T-helper 22 cell (primary cell): ENCODE results near the gene GCC2.
"Not testable (repeated sequence)": the region's sequence is repeated elsewhere in the genome, so short reads cannot be mapped to it uniquely, and the experiment has no call there.

Source experiments
- DNase-seq: peaks from one replicate; pipeline ENCODE4 v3.0.0-alpha.2; 2020; ENCODE audit warnings: low read depth

GCC2 gene

DNA sequence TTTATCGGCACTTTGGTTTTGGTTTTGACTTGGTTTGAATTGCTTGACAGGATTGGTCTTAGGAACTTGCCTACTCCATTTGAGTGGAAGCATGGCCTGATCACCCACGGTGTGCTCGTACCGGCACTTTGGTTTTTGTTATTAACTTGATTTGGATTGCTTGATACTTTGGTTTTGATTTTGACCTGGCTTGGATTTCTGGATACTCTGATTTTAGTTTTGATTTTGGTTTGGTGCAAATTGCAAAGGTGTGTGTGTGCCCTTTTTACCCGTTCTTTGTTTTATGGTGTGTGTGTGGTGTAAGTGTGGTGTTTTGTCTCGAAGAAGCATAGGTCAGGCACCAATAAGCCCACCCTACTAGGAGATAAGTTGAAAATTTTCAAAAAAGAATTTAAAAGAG is 75.7 kb downstream of the GCC2 start:
- not testable (repeated sequence) for DNase-seq

- DNase-seq: not testable (repeated sequence)
Observed at GRCh38 chr2:108525258-108525657, 76.3 kb downstream of the GCC2 start.

- no peak for DNase-seq
Observed at GRCh38 chr2:108531674-108532055, 82.7 kb downstream of the GCC2 start.

DNA sequence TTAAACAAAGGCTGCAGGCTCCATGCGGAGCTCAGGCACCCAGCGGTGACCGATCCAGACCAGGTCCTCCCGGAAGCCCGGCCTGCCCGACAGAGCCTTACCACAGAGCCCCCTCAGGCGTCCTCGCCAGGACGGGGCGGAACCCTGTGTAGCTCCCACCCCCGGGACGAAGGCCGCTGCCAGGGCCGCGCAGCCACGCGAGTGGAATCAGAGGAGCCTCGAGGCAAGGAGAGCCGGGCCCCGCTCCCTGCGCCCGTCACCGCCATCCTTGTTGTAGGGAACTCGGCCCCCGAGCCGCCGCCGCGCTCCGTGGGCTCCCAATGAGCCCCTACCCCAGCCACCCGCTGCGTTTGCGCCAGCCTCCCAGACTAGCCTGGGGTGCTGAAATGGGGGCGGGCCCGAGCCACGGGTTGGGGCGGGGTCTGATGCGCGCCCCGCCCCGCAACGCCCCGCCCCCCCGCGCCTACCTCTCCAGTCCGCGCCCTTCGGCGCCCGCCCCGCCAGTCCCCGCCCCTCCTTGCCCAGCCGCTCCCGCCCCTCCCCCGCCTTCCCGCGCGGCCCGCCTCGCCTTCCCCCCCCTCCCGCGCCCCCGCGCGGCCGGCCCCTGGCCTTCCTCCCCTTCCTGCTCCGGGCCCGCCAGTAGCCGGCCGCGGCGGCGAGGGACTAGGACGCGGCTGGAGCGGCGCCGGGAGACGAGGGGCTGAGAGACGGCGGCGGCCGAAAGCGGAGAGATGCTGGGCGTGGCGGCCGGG is 85.0 kb downstream of the GCC2 start, which contains the start of gene LIMS1:
Gene LIMS1 (plus strand): TSS at position 639 of the 752 bp plus-strand sequence. CDS start 93 bp downstream, at position 732.
- DNase-seq: peak; percentile 83

GRCh38 chr2:108534584-108535356 is 85.8 kb downstream of the GCC2 start:
- peak; percentile 11 for DNase-seq

DNA sequence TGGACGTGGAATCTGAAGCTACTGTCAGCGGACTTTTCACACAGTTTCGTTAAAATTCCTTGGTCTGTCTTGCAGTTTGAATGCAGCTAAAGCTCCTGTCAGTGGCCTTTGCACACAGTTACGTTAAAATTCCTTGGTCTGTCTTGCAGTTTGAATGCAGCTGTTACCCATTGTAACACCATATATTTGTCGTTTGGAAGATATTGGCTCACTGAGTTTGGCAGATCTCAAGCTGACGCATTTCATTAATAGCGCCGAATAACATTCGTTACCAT is 86.3 kb downstream of the GCC2 start:
- no peak for DNase-seq

- no peak for DNase-seq
Observed at GRCh38 chr2:108536133-108536780, 87.3 kb downstream of the GCC2 start.

- no peak for DNase-seq
Observed at GRCh38 chr2:108536911-108537310, 87.9 kb downstream of the GCC2 start.

- DNase-seq: no peak
Observed at GRCh38 chr2:108538000-108538625, 89.1 kb downstream of the GCC2 start.

DNA sequence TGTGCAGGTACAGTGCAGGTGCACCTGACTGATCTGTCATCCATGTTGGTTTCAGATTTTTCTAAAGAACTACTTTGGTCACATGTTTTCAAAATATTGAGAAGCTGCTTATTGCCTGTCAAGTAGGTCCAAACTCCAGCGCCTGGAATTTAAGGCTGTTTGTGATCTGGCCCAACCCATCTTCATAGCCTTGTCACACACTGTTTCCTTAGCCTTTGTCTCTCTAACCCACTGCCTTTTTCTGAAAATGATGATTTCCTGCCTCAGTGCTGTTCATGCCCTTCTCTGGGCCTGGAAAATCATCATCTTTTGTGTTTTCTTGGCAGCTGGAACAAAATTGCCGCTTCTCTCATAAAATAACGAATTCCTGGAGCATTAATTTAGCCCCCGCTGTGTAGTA is 92.4 kb downstream of the GCC2 start:
- DNase-seq: no peak

- no peak for DNase-seq
Observed at GRCh38 chr2:108542071-108542470, 93.1 kb downstream of the GCC2 start.

- DNase-seq: no peak
Observed at GRCh38 chr2:108547606-108548005, 98.6 kb downstream of the GCC2 start.

DNA sequence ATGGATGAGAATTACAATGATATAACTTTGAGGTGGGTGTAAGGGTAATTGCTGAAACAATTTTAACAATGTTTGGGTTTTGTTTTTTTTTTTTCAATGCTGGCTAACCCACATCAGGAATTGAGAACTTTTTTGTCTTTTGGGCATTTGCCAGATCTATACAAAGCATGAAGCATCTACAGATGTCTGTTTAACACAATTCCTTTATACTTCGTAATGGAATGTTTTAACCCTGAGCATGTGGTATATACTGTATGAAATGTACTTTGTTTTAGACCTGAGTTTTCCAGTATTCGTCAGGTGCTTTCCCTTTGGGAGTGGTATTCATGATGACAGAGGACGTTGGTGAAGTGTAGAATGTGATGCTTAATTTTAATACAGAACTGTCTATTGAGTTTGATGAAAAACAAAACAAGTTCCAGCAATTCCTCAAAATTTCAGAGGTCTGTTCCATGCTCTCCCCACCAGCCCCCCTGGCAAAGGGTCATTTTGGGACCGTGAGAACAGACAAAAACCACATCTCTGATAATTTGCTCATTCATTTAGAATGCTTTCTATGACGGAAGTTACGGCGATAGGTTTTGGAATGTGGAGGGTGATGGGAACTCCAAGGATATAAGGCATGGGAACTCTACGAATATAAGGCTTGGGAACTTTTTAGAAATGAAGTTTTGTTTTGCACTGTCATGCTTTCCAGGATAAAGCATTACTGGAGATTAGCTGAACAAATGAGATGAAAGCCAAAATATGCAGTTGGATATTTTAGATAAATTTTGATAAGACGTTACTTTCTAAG is 99.4 kb downstream of the GCC2 start:
- DNase-seq: no peak

DNA sequence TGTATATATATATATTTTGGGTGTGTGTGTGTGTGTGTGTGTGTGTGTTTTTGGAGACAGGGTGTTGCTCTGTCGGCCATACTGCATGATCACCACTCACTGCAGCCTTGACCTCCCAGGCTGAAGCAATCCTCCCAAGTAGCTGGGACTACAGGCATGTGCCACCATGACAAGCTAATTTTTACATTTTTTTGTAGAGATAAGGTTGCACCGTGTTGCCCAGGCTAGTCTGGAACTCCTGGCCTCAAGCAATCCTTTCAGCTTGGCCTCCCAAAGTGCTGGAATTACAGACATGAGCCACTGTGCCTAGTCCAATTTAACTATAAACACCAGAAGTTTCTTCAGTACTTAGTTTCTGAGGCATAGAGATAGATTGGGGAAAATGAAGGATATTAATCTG is 103.6 kb downstream of the GCC2 start:
- no peak for DNase-seq

DNA sequence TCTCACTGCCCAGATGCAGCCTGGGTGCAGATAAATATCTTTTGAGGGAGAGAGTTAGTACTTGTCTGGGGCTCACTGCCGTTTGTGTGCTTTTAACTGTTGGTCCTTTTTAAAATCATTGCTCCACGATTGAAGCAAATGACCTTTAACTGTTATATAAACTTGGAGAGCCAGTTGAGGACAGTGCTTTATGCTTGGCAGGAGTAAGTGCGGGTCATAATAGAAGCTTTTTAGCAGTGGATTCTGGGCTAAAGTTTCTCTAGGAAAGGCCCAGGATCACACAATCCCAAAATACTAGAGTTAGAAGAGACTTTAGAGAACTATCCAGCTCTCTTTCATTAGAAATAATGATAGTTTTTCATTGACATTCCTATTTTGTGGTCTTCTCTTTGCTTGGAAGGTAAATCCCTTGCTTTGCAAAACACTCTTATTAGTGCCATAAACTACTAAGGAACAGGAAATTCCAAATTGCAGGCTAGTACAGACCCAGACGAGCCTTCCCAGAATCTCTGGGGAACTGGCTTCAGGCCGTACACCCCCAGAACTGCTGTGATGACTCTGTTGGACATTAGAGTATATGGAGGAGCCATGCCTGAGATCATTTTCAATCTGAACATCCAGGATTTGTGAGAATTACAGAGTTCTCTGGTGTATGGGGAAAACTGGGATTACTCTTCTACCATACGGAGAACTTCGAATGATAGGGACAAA is 104.4 kb downstream of the GCC2 start:
- no peak for DNase-seq

DNA sequence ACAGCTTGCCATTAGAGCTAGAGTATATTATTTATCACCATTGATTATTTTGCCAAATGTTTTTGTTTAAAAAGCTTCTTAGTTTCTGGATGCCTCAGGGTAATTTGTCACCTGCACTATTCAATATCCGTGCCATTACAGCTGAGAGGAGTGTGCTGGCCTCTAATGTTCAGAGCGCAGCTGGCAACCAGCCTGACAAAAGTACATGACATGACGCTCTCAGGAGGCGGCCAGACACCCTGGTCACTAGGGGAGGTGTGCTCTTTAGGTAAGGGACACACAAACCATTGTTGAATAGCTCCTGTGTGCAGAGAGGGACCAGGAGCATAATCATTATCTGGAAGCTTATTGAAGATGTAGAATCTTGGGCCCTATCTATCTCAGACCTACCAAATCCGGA is 105.5 kb downstream of the GCC2 start:
- DNase-seq: no peak

GRCh38 chr2:108555572-108555971 is 106.6 kb downstream of the GCC2 start:
- DNase-seq: no peak

GRCh38 chr2:108556581-108556980 is 107.6 kb downstream of the GCC2 start:
- not testable (repeated sequence) for DNase-seq
